HG03354 (cell line): ENCODE measurements around the gene ATP1A2.
"Not testable (repeated sequence)": the region's sequence is repeated elsewhere in the genome, so short reads cannot be mapped to it uniquely, and the experiment has no call there.

Source experiments
- ATAC-seq: cut with Tn5 transposase; IDR thresholded peaks from one replicate; pipeline ENCODE4 v1.9.1; 2021; ENCODE audit warnings: mild to moderate bottlenecking; ENCODE audit not compliant: unreplicated experiment, poor library complexity, severe bottlenecking

The ATP1A2 gene

GRCh38 chr1:160117709-160118183, 2.2 kb downstream of the ATP1A2 start:
- no peak for ATAC-seq

GRCh38 chr1:160118928-160119327, 3.4 kb downstream of the ATP1A2 start:
- no peak for ATAC-seq

DNA sequence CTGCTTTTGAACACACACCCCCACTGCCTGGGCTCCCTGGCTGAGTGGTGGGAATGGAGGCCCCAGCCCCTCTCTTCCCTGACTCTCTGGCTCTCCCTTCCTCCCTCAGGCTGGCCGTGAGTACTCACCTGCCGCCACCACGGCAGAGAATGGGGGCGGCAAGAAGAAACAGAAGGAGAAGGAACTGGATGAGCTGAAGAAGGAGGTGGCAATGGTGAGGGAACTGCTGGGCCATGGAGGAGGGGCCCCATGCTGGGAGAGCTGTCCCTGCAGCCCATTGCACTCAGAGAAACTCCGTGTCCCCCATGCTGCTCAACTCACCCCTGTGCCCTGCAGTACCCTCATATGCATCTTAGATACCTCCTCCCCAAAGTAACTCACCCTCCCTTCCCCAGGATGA, 5.2 kb downstream of the ATP1A2 start:
- no peak for ATAC-seq

DNA sequence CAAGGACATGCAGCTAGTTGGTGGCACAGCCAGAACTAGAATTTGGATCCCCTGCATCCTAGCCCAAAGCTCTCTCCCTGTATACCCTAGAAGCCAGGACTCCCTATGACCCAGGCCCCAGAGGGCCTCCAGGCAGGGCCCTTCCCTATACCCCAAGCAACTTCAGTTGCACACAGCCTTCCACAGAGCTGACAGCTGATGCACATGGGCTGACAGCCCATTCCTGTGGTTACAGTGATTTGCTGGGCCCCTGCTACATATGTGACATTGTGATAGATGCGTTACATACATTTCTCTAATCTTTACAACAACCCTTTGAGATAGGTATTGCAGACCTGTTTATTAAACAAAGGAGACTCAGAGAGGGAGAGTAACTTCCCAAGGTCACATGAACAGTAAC, 5.8 kb downstream of the ATP1A2 start:
- no peak for ATAC-seq

DNA sequence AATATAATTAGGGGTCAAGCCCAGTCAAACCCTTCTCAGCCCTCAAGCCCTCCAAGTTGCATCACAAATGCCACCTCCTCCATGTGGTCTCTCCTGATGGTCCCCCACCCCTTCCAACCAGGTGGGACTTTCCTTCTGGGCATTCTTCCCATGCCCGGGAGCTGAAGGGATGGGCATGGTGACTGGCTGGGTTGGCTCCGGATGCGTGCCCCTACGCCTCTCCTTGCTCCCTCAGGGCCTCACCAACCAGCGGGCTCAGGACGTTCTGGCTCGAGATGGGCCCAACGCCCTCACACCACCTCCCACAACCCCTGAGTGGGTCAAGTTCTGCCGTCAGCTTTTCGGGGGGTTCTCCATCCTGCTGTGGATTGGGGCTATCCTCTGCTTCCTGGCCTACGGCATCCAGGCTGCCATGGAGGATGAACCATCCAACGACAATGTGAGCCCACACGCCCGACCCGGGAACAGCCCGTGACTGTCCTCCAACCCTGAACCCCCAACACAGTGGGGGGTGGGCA, 7.5 kb downstream of the ATP1A2 start:
- no peak for ATAC-seq

DNA sequence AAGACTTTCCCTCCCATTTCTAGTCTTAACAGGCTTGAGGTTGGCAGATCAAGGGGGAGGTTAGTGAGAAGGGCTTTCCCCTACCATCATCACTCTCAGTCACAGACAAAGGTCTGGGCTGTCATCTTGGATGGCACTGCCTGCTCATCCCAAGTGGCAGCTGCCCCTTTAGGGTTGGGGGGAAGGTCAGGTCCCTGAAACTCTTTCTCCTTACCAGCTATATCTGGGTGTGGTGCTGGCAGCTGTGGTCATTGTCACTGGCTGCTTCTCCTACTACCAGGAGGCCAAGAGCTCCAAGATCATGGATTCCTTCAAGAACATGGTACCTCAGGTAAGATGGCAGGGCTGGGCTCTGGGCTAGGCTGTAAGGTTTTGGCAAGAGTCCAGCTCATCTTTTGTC, 8.2 kb downstream of the ATP1A2 start:
- ATAC-seq, result no peak

GRCh38 chr1:160124705-160125478, 9.3 kb downstream of the ATP1A2 start:
- ATAC-seq, result no peak

- ATAC-seq, result no peak
These were observed 10.2 kb downstream of the ATP1A2 start for GRCh38 chr1:160125746-160126145.

DNA sequence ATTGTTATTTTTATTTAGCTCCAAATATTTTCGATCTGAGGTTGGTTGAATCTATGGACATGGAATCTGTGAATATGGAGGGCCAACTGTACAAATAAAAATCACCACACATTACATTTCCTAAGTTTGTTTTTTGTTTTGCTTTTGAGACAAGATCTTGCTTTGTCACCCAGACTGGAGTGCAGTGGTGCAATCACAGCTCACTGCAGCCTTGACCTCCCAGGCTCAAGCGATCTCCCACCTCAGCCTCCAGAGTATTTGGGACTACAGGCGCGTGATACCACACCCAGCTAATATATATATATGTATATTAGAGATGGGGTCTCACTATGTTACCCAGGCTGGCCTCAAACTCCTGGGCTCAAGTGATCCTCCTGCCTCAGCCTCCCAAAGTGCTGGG, 10.8 kb downstream of the ATP1A2 start:
- not testable (repeated sequence) for ATAC-seq

GRCh38 chr1:160127381-160127780, 11.8 kb downstream of the ATP1A2 start:
- ATAC-seq, result no peak

- ATAC-seq, result no peak
These were observed 12.4 kb downstream of the ATP1A2 start for GRCh38 chr1:160127865-160128523.

GRCh38 chr1:160128636-160129035, 13.1 kb downstream of the ATP1A2 start:
- no peak for ATAC-seq

DNA sequence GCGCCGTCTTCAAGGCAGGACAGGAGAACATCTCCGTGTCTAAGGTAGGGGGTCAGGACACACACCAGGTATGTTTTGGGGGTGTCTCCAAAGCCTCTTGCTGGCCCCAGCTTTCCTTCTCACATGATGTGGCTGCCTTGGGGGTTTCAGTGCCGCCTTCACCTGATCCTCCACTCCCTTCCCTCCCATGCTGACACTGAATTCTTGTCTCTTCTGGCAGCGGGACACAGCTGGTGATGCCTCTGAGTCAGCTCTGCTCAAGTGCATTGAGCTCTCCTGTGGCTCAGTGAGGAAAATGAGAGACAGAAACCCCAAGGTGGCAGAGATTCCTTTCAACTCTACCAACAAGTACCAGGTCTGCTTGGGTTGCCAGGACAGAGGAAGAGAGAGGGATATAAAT, 13.5 kb downstream of the ATP1A2 start:
- ATAC-seq, result no peak

DNA sequence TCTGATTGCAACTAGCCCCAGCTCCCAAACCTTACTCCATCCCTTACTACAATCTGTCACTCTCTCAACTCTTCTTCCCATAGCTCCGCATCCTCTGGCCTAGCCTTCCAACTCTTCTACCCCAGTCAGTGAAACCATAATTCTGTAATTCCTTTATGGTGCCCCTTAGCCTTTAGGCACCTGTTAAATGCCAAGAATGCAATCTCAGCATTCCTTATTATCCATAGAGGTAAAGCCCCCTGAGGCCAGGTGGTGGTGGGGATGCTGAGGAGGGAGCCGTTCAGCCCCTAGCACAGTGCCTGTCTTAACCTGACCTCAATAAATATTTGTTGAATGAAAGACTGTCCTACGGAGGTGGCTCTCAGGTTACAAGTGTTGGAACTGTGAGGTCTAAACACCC, 14.0 kb downstream of the ATP1A2 start:
- ATAC-seq, result no peak

DNA sequence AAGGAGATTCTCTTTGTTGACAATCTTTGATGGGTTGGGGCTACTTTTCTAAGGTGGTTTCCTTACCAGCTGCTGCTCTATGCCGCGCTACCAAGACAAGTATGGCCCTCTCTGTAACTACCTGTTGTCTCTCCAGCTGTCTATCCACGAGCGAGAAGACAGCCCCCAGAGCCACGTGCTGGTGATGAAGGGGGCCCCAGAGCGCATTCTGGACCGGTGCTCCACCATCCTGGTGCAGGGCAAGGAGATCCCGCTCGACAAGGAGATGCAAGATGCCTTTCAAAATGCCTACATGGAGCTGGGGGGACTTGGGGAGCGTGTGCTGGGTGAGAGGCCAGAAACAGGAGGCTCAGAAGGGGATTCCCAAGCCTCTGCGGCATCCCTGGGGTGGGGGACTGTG, 14.4 kb downstream of the ATP1A2 start:
- ATAC-seq, result no peak

GRCh38 chr1:160130486-160130885, 14.9 kb downstream of the ATP1A2 start:
- ATAC-seq, result no peak

GRCh38 chr1:160130939-160131338, 15.4 kb downstream of the ATP1A2 start:
- no peak for ATAC-seq

GRCh38 chr1:160131803-160132565, 16.4 kb downstream of the ATP1A2 start:
- ATAC-seq, result no peak

GRCh38 chr1:160133990-160134770, 18.6 kb downstream of the ATP1A2 start:
- ATAC-seq, result no peak
